HEK293 (cell line): ENCODE results near the gene NARS2.

Experiments used
- CTCF ChIA-PET: fragments of 350-600 bp; formaldehyde crosslinking; extraction: SDS; loops from one replicate; lab custom pipeline; 2021; ENCODE audit warnings: antibody characterized with exemption; lab: Yijun Ruan, JAX
- POLR2A ChIA-PET: fragments of 300-600 bp; formaldehyde crosslinking; extraction: SDS; loops from one replicate; lab custom pipeline; 2020; ENCODE audit warnings: antibody characterized with exemption, inconsistent platforms; lab: Yijun Ruan, JAX
- H3K27ac ChIP-seq: fragments of 200-500 bp; sonication (Bioruptor generic); 2 replicates; pipeline ENCODE4 v1.5.1; 2014; ENCODE audit warnings: low read depth, low read length, control low read depth, inconsistent platforms; ENCODE audit errors: extremely low read depth
- H3K36me3 ChIP-seq, 2 experiments: fragments of 200-500 bp in 1 of 2; sonication (Bioruptor generic) in 1 of 2; 1 replicate in 1 of 2; 2 replicates in 1 of 2; pipeline ENCODE4 v1.5.1; 2014 to 2017; ENCODE audit warnings: inconsistent platforms in 2 of 2, low read length in 2 of 2; ENCODE audit not compliant: control insufficient read depth in 2 of 2, insufficient read depth in 1 of 2
- H3K4me1 ChIP-seq: fragments of 200-500 bp; sonication (Bioruptor generic); 2 replicates; pipeline ENCODE4 v1.5.1; 2014; ENCODE audit warnings: mild to moderate bottlenecking, low read length, inconsistent platforms; ENCODE audit not compliant: control insufficient read depth, insufficient read depth
- H3K4me3 ChIP-seq: 2 replicates; pipeline ENCODE4 v1.5.1; 2011; ENCODE audit warnings: low read depth, mild to moderate bottlenecking, control low read depth, low read length, moderate library complexity
- H3K9me3 ChIP-seq: fragments of 200-500 bp; sonication (Bioruptor generic); 2 replicates; pipeline ENCODE4 v1.5.1; 2014; ENCODE audit warnings: low read depth, low read length, inconsistent platforms; ENCODE audit not compliant: control insufficient read depth, insufficient read depth
- HOXD13 ChIP-seq: sonication (generic); formaldehyde crosslinking; IDR thresholded peaks from 2 replicates; pipeline ENCODE4 v1.8.0; 2022; ENCODE audit warnings: missing genetic modification reagents, borderline replicate concordance
- IKZF3 ChIP-seq: fragments of 450-650 bp; IDR thresholded peaks from 2 replicates; pipeline ENCODE4 v1.5.0; 2018; ENCODE audit warnings: missing biosample characterization, mild to moderate bottlenecking, missing genetic modification characterization, moderate library complexity
- SALL2 ChIP-seq: fragments of 450-650 bp; formaldehyde crosslinking; IDR thresholded peaks from 2 replicates; pipeline ENCODE4 v1.5.0; 2017; ENCODE audit warnings: missing biosample characterization, mild to moderate bottlenecking, missing genetic modification characterization, borderline replicate concordance
- YY1 ChIP-seq: fragments of 450-650 bp; formaldehyde crosslinking; IDR thresholded peaks from 2 replicates; pipeline ENCODE4 v1.5.1; 2018; ENCODE audit warnings: missing biosample characterization, missing genetic modification characterization
- ZEB2 ChIP-seq: fragments of 450-650 bp; formaldehyde crosslinking; IDR thresholded peaks from 2 replicates; pipeline ENCODE4 v1.5.1; 2016; ENCODE audit warnings: missing biosample characterization, missing genetic modification characterization
- ZNF140 ChIP-seq: fragments of 450-650 bp; formaldehyde crosslinking; IDR thresholded peaks from 2 replicates; pipeline ENCODE4 v1.5.1; 2016; ENCODE audit warnings: missing biosample characterization, missing genetic modification characterization
- ZNF280C ChIP-seq: fragments of 450-650 bp; formaldehyde crosslinking; IDR thresholded peaks from 2 replicates; pipeline ENCODE4 v1.5.1; 2016; ENCODE audit warnings: missing biosample characterization, missing genetic modification characterization
- ZNF324 ChIP-seq: fragments of 450-650 bp; formaldehyde crosslinking; IDR thresholded peaks from 2 replicates; pipeline ENCODE4 v1.5.1; 2016; ENCODE audit warnings: missing biosample characterization, missing genetic modification characterization
- ZNF341 ChIP-seq: fragments of 450-650 bp; formaldehyde crosslinking; IDR thresholded peaks from 2 replicates; pipeline ENCODE4; 2016; ENCODE audit warnings: low read depth, missing biosample characterization, missing genetic modification characterization
- ZNF350 ChIP-seq: fragments of 450-650 bp; formaldehyde crosslinking; IDR thresholded peaks from 2 replicates; pipeline ENCODE4 v1.5.0; 2017; ENCODE audit warnings: missing biosample characterization, mild to moderate bottlenecking, missing genetic modification characterization
- ZNF366 ChIP-seq: fragments of 450-650 bp; formaldehyde crosslinking; conservative IDR thresholded peaks from 2 replicates; pipeline ENCODE4 v1.5.1; 2016; ENCODE audit warnings: missing biosample characterization, missing genetic modification characterization
- ZNF398 ChIP-seq: fragments of 450-650 bp; formaldehyde crosslinking; IDR thresholded peaks from 2 replicates; pipeline ENCODE4 v1.5.1; 2017; ENCODE audit warnings: missing biosample characterization, missing genetic modification characterization
- ZNF549 ChIP-seq: fragments of 450-650 bp; IDR thresholded peaks from 2 replicates; pipeline ENCODE4 v1.5.1; 2018; ENCODE audit warnings: missing biosample characterization, missing genetic modification characterization, mild to moderate bottlenecking, inconsistent platforms, moderate library complexity
- ZNF623 ChIP-seq: fragments of 450-650 bp; formaldehyde crosslinking; IDR thresholded peaks from 2 replicates; pipeline ENCODE4 v1.5.1; 2016; ENCODE audit warnings: missing biosample characterization, missing genetic modification characterization
- ZNF701 ChIP-seq: fragments of 450-650 bp; formaldehyde crosslinking; IDR thresholded peaks from 2 replicates; pipeline ENCODE4 v1.5.1; 2016; ENCODE audit warnings: missing biosample characterization, missing genetic modification characterization
- TF ChIP-seq, protein P1 (sequence below): fragments of 450-650 bp; formaldehyde crosslinking; IDR thresholded peaks from 2 replicates; pipeline ENCODE4 v1.5.0; 2017; ENCODE audit warnings: missing biosample characterization, missing genetic modification characterization, borderline replicate concordance
- TF ChIP-seq, protein P2 (sequence below): fragments of 450-650 bp; formaldehyde crosslinking; conservative IDR thresholded peaks from 2 replicates; pipeline ENCODE4 v1.5.1; 2016; ENCODE audit warnings: low read depth, missing biosample characterization, missing genetic modification characterization
- TF ChIP-seq, protein P3 (sequence below): fragments of 450-650 bp; formaldehyde crosslinking; IDR thresholded peaks from 2 replicates; pipeline ENCODE4 v1.5.1; 2016; ENCODE audit warnings: missing biosample characterization, missing genetic modification characterization
- TF ChIP-seq, protein P4 (sequence below): fragments of 450-650 bp; formaldehyde crosslinking; IDR thresholded peaks from 2 replicates; pipeline ENCODE4 v1.5.1; 2016; ENCODE audit warnings: missing biosample characterization, missing genetic modification characterization

The NARS2 gene

DNA sequence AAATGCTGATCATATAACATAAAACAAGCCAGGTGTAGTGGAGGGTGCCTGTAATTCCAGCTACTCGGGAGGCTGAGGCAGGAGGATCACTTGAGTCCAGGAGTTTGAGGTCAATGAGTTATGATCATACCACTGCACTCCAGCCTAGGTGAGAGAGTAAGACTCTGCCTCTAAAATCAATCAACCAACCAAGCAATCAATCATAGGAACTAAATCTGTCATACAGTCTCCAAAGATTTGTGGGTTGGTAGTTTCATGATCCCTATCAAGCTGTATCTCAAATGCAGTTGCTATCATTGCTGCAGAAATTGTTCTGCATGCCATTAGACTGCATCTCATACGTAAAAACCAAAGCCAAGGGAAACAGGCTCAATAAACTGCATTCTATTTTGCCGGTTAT, 33.1 kb downstream of the NARS2 start:
- no peak overlapping the region for H3K4me3 ChIP-seq
- no peaks in the 10 kb centered on the region for H3K4me1 ChIP-seq
- H3K9me3 ChIP-seq, result no peaks in the 10 kb centered on the region
- TF ChIP-seq, protein P1, sequence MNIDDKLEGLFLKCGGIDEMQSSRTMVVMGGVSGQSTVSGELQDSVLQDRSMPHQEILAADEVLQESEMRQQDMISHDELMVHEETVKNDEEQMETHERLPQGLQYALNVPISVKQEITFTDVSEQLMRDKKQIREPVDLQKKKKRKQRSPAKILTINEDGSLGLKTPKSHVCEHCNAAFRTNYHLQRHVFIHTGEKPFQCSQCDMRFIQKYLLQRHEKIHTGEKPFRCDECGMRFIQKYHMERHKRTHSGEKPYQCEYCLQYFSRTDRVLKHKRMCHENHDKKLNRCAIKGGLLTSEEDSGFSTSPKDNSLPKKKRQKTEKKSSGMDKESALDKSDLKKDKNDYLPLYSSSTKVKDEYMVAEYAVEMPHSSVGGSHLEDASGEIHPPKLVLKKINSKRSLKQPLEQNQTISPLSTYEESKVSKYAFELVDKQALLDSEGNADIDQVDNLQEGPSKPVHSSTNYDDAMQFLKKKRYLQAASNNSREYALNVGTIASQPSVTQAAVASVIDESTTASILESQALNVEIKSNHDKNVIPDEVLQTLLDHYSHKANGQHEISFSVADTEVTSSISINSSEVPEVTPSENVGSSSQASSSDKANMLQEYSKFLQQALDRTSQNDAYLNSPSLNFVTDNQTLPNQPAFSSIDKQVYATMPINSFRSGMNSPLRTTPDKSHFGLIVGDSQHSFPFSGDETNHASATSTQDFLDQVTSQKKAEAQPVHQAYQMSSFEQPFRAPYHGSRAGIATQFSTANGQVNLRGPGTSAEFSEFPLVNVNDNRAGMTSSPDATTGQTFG (tag by site-specific recombination), result no peak
- no peak for TF ChIP-seq ZNF280C (tag by site-specific recombination)
- TF ChIP-seq ZNF350 (tag by site-specific recombination), result no peak
- TF ChIP-seq, protein P2, sequence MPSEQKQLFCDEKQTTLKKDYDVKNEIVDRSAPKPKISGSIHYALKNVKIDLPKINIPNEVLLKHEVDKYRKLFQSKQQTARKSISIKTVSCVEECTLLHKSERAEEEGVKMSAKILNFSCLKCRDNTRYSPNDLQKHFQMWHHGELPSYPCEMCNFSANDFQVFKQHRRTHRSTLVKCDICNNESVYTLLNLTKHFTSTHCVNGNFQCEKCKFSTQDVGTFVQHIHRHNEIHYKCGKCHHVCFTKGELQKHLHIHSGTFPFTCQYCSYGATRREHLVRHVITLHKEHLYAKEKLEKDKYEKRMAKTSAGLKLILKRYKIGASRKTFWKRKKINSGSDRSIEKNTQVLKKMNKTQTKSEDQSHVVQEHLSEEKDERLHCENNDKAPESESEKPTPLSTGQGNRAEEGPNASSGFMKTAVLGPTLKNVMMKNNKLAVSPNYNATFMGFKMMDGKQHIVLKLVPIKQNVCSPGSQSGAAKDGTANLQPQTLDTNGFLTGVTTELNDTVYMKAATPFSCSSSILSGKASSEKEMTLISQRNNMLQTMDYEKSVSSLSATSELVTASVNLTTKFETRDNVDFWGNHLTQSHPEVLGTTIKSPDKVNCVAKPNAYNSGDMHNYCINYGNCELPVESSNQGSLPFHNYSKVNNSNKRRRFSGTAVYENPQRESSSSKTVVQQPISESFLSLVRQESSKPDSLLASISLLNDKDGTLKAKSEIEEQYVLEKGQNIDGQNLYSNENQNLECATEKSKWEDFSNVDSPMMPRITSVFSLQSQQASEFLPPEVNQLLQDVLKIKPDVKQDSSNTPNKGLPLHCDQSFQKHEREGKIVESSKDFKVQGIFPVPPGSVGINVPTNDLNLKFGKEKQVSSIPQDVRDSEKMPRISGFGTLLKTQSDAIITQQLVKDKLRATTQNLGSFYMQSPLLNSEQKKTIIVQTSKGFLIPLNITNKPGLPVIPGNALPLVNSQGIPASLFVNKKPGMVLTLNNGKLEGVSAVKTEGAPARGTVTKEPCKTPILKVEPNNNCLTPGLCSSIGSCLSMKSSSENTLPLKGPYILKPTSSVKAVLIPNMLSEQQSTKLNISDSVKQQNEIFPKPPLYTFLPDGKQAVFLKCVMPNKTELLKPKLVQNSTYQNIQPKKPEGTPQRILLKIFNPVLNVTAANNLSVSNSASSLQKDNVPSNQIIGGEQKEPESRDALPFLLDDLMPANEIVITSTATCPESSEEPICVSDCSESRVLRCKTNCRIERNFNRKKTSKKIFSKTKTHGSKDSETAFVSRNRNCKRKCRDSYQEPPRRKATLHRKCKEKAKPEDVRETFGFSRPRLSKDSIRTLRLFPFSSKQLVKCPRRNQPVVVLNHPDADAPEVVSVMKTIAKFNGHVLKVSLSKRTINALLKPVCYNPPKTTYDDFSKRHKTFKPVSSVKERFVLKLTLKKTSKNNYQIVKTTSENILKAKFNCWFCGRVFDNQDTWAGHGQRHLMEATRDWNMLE (tag by site-specific recombination), result no peak
- TF ChIP-seq ZNF140 (tag by site-specific recombination), result no peak
- TF ChIP-seq YY1 (tag by site-specific recombination), result no peak
- TF ChIP-seq SALL2, result no peak
- no peak for TF ChIP-seq ZNF366 (tag by site-specific recombination)
- no peak for TF ChIP-seq ZNF341 (tag by site-specific recombination)
- CTCF ChIA-PET, result interaction anchor here (0.9 kb wide), 1 partner anchor 23 kb away, joined by 4 read pairs; no protein-coding TSS in a partner anchor
- POLR2A ChIA-PET, result no interaction called here
- no peak overlapping the region for H3K27ac ChIP-seq
- H3K36me3 ChIP-seq, result peaks cover 0 to 15% of the 10 kb centered on the region in 2 experiments; a peak in 1 of 3 replicates

DNA sequence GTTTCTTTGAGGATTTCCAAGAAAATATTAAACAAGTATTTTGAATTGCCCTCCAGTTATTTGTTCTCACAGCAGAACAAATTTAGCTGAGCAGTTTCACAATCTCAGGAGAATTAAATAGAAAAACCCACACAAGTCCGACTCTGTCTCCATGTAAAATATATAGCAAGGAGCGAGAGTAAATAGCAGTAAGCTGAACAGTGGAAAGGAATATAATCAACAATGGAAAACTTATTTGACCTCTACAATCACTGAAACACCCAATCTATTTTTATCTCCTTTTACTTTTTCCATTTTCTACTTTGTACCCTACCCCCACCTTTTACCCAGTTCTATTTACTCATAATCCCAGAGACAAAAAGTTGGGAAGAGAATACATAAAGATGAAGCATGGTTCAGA, 34.4 kb downstream of the NARS2 start:
- Histone ChIP-seq H3K4me1 (no peaks in the 10 kb centered on the region), H3K27ac (no peak overlapping the region)
- TF ChIP-seq, protein P3, sequence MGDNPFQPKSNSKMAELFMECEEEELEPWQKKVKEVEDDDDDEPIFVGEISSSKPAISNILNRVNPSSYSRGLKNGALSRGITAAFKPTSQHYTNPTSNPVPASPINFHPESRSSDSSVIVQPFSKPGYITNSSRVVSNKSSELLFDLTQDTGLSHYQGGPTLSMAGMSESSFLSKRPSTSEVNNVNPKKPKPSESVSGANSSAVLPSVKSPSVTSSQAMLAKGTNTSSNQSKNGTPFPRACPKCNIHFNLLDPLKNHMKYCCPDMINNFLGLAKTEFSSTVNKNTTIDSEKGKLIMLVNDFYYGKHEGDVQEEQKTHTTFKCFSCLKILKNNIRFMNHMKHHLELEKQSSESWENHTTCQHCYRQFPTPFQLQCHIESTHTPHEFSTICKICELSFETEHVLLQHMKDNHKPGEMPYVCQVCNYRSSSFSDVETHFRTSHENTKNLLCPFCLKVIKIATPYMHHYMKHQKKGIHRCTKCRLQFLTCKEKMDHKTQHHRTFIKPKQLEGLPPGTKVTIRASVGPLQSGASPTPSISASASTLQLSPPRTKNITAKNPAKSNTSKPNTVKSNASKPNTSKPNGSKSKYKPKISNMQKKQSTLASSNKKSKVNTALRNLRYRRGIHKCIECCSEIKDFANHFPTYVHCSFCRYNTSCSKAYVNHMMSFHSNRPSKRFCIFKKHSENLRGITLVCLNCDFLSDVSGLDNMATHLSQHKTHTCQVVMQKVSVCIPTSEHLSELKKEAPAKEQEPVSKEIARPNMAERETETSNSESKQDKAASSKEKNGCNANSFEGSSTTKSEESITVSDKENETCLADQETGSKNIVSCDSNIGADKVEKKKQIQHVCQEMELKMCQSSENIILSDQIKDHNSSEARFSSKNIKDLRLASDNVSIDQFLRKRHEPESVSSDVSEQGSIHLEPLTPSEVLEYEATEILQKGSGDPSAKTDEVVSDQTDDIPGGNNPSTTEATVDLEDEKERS (tag by site-specific recombination), result no peak
- TF ChIP-seq HOXD13 (CRISPR knock-in tag) (no peak), ZNF701 (tag by site-specific recombination) (no peak), ZNF549 (tag by site-specific recombination) (no peak), ZNF324 (no peak), ZEB2 (no peak), IKZF3 (no peak), ZNF398 (no peak), ZNF623 (tag by site-specific recombination) (no peak)
- TF ChIP-seq, protein P4, sequence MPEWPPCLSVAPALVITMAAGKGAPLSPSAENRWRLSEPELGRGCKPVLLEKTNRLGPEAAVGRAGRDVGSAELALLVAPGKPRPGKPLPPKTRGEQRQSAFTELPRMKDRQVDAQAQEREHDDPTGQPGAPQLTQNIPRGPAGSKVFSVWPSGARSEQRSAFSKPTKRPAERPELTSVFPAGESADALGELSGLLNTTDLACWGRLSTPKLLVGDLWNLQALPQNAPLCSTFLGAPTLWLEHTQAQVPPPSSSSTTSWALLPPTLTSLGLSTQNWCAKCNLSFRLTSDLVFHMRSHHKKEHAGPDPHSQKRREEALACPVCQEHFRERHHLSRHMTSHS (tag by site-specific recombination), result no peak
- TF ChIP-seq, all 188 proteins: peak for 0
- ChIA-PET CTCF (interaction anchor here (0.8 kb wide), 1 partner anchor 24 kb away, joined by 4 read pairs; no protein-coding TSS in a partner anchor), POLR2A (no interaction called here)
- H3K36me3 ChIP-seq, result peaks cover 0 to 15% of the 10 kb centered on the region in 2 experiments; a peak in 1 of 3 replicates
- H3K9me3 ChIP-seq, result no peaks in the 10 kb centered on the region
- H3K4me3 ChIP-seq, result no peak overlapping the region
